Kidney epithelial cell (primary cell): ENCODE data around the gene BIRC5. TPM values are rescaled to one million over a fixed set of nuclear protein-coding genes. Genes with fewer than 3 reads are reported as not detected.

Experiments
- DNase-seq: peaks from one replicate; pipeline ENCODE4 v3.0.0-alpha.2; 2010; ENCODE audit warnings: low read depth
- H3K27me3 ChIP-seq: 2 replicates; pipeline ENCODE4 v1.6.0; 2011; ENCODE audit warnings: low read length; ENCODE audit not compliant: control insufficient read depth, insufficient read depth
- H3K36me3 ChIP-seq: 2 replicates; pipeline ENCODE4 v1.5.1; 2011; ENCODE audit warnings: low read length; ENCODE audit not compliant: control insufficient read depth, insufficient read depth
- H3K4me3 ChIP-seq: 2 replicates; pipeline ENCODE4 v1.5.1; 2011; ENCODE audit warnings: low read depth, mild to moderate bottlenecking, control low read depth, low read length
- CTCF ChIP-seq: IDR thresholded peaks from 2 replicates; pipeline ENCODE4 v1.5.1; 2011; ENCODE audit warnings: mild to moderate bottlenecking, moderate library complexity, low read length, control low read depth, inconsistent platforms; ENCODE audit not compliant: insufficient read depth, poor library complexity, severe bottlenecking
- total RNA-seq: library from RNA; depleted of rRNA; stranded (reverse); fragments of >200 nt; gene quantifications from 2 replicates; pipeline ENCODE4 v1.2.3, GENCODE V29; 2015

The BIRC5 gene
- total RNA-seq, 1 donor from 2014 or later, result 7.2 TPM

GRCh38 chr17:78273813-78274212, 59.8 kb downstream of the BIRC5 start:
- Histone ChIP-seq H3K36me3 (no peaks in the 10 kb centered on the region), H3K4me3 (no peak overlapping the region), H3K27me3 (peaks cover 10% of the 10 kb centered on the region)
- no peak for DNase-seq
- TF ChIP-seq CTCF, result no peak

Other genes with a start within 250 kb of the BIRC5 start
- 88.7 and 127 TPM in 2 replicates for gene TMC6, start 85.5 kb upstream of the BIRC5 start, total RNA-seq
- 5.5 and 6.4 TPM in 2 replicates for gene TMC8, start 83.5 kb upstream of the BIRC5 start, total RNA-seq
- not detected in 2 replicates for gene C17orf99, start 67.9 kb upstream of the BIRC5 start, total RNA-seq
- gene SYNGR2, start 45.7 kb upstream of the BIRC5 start, total RNA-seq, result 85.7 and 144 TPM in 2 replicates
- 15.0 and 21.1 TPM in 2 replicates for gene TK1, start 27.2 kb upstream of the BIRC5 start, total RNA-seq
- gene AFMID, start 26.9 kb upstream of the BIRC5 start, total RNA-seq, result 38.1 and 49.7 TPM in 2 replicates
- gene TMEM235, start 17.4 kb downstream of the BIRC5 start, total RNA-seq, result not detected in 2 replicates
- 36.0 and 39.2 TPM in 2 replicates for gene SOCS3, start 145.8 kb downstream of the BIRC5 start, total RNA-seq
- 32.8 and 34.5 TPM in 2 replicates for gene PGS1, start 164.4 kb downstream of the BIRC5 start, total RNA-seq